Stomach (tissue), 9 donors: Measurements from ENCODE around the gene LRP1B. TPM values are rescaled to one million over a fixed set of nuclear protein-coding genes. Genes with fewer than 3 reads are reported as not detected.

Source experiments
- DNase-seq, 2 donors: peaks; one replicate each; pipeline versions ENCODE4 v3.0.0 to v3.0.0-alpha.2; 2013 to 2019
- H3K27ac ChIP-seq, 5 donors: fragments of 200-600 bp in 4 of 5; sonication (generic) in 4 of 5; one replicate each; pipeline ENCODE4 v1.5.1; 2013 to 2019; ENCODE audit warnings: mild to moderate bottlenecking in 1 of 5, moderate library complexity in 1 of 5
- H3K27me3 ChIP-seq, 3 donors: fragments of 200-600 bp; sonication (generic); one replicate each; pipeline ENCODE4 v1.5.1; 2017 to 2019; ENCODE audit warnings: mixed run types in 1 of 3
- H3K36me3 ChIP-seq, 4 donors: fragments of 200-600 bp; sonication (generic); 1 replicate in 3 of 4; 2 replicates in 1 of 4; pipeline ENCODE4 v1.5.1; 2016 to 2019
- H3K4me1 ChIP-seq, 4 donors: fragments of 200-600 bp; sonication (generic); one replicate each; pipeline ENCODE4 v1.5.1; 2016 to 2019
- H3K4me3 ChIP-seq, 4 donors: fragments of 200-600 bp; sonication (generic) in 3 of 4; one replicate each; pipeline ENCODE4 v1.5.1; 2016 to 2019; ENCODE audit warnings: mild to moderate bottlenecking in 1 of 4
- H3K9me3 ChIP-seq, 4 donors: fragments of 200-600 bp; sonication (generic); one replicate each; pipeline ENCODE4 v1.5.1; 2016 to 2019
- CTCF ChIP-seq, 7 experiments: fragments of 450-650 bp in 4 of 7; fragments of 200-600 bp in 3 of 7; sonication (generic) in 3 of 7; IDR thresholded peaks; one replicate each; pipeline ENCODE4 v1.5.1; 2016 to 2019; ENCODE audit warnings: antibody characterized with exemption in 7 of 7, control low read depth in 2 of 7, mild to moderate bottlenecking in 1 of 7
- EP300 ChIP-seq: sonication (generic); formaldehyde crosslinking; IDR thresholded peaks from one replicate; pipeline ENCODE4 v1.6.1; 2017; ENCODE audit warnings: antibody characterized with exemption
- POLR2A ChIP-seq, 4 donors: fragments of 450-650 bp; IDR thresholded peaks; one replicate each; pipeline ENCODE4 v1.6.1; 2016; ENCODE audit warnings: antibody characterized with exemption in 4 of 4, control low read depth in 2 of 4, mild to moderate bottlenecking in 1 of 4, moderate library complexity in 1 of 4
- POLR2AphosphoS5 ChIP-seq, 3 donors: sonication (generic); formaldehyde crosslinking; IDR thresholded peaks; one replicate each; pipeline ENCODE4 v1.6.1; 2016; ENCODE audit warnings: antibody characterized with exemption in 3 of 3
- WGBS, 5 donors: extraction: QIAGEN DNeasy Blood & Tissue Kit in 3 of 5; methylation state at CpG; one replicate each; pipeline versions ENCODE4 v1.1.5 to v1.1.7; 2013 to 2018; 5-methylcytosine and 5-hydroxymethylcytosine counted together
- intact Hi-C: fragments of 100-400 bp; cut with DNase I; formaldehyde crosslinking; loops from one replicate; pipeline ENCODE4 v1.15.1; 2023; ENCODE audit warnings: low total_unique reads
- polyA plus RNA-seq, 3 donors: library from polyadenylated mRNA; stranded (reverse); fragments of 200-250 nt; gene quantifications; one replicate each; pipeline ENCODE4 v1.2.3, GENCODE V29; 2013
- total RNA-seq, 5 donors: library from RNA; depleted of rRNA; stranded (reverse); fragments of >200 nt; gene quantifications; one replicate each; pipeline versions ENCODE4 v1.1.0 to v1.2.3, GENCODE V29; 2014 to 2016
- donor health status: healthy with polysubstance abuse.
- donor health status: Bipolar disorder and iron deficiency.
- donor health status: healthy.

LRP1B gene
- total and polyA plus RNA-seq, 8 donors, result under 0.01 to 9.0 (median 0.38) TPM

GRCh38 chr2:141967980-141968379 is 162.8 kb downstream of the LRP1B start:
- no peak overlapping the region for H3K4me3 ChIP-seq

GRCh38 chr2:141967503-141967902 is 163.3 kb downstream of the LRP1B start:
- WGBS, 5 donors, result 62 to 78% (median 65%) methylated on average over 1 of the region's 1 CpG
- no peak for TF ChIP-seq POLR2A (IDR thresholded peaks at IDR 0.05)
- no peak for TF ChIP-seq CTCF (IDR thresholded peaks at IDR 0.05)
- no peak for TF ChIP-seq POLR2AphosphoS5 (IDR thresholded peaks at IDR 0.05)
- no peak for TF ChIP-seq EP300
- no peak for DNase-seq
- H3K4me1 ChIP-seq, result no peaks in the 10 kb centered on the region
- no peak overlapping the region for H3K4me3 ChIP-seq
- no peaks in the 10 kb centered on the region for H3K27me3 ChIP-seq
- no peaks in the 10 kb centered on the region for H3K9me3 ChIP-seq
- no peak overlapping the region for H3K27ac ChIP-seq
- H3K36me3 ChIP-seq, result no peaks in the 10 kb centered on the region
- intact Hi-C loops, result no loop called here

More at GRCh38 chr2:141967980-141968379, 162.8 kb downstream of the LRP1B start:
- Histone ChIP-seq H3K4me1 (no peaks in the 10 kb centered on the region), H3K27me3 (no peaks in the 10 kb centered on the region), H3K9me3 (no peaks in the 10 kb centered on the region), H3K36me3 (no peaks in the 10 kb centered on the region), H3K27ac (no peak overlapping the region)
- TF ChIP-seq EP300, result no peak
- DNase-seq, result no peak
- WGBS, 5 donors, result 60 to 72% (median 66%) methylated on average over 2 of the region's 2 CpGs
- intact Hi-C loops, result no loop called here

- H3K9me3 ChIP-seq, result no peaks in the 10 kb centered on the region
- intact Hi-C loops, result no loop called here
- H3K27me3 ChIP-seq, result no peaks in the 10 kb centered on the region
- DNase-seq, result no peak
- H3K27ac ChIP-seq, result no peak overlapping the region
- H3K4me1 ChIP-seq, result no peaks in the 10 kb centered on the region
- no peaks in the 10 kb centered on the region for H3K36me3 ChIP-seq
- H3K4me3 ChIP-seq, result no peak overlapping the region
- 0 to 41% (median 23%) methylated on average over 1 of the region's 1 CpG for WGBS, 5 donors
- no peak for TF ChIP-seq CTCF (IDR thresholded peaks at IDR 0.05)
- no peak for TF ChIP-seq EP300
- no peak for TF ChIP-seq POLR2AphosphoS5 (IDR thresholded peaks at IDR 0.05)
- no peak for TF ChIP-seq POLR2A (IDR thresholded peaks at IDR 0.05)
These were observed 170.9 kb downstream of the LRP1B start for GRCh38 chr2:141959941-141960340.

GRCh38 chr2:141959016-141959415 is 171.8 kb downstream of the LRP1B start:
- no peak overlapping the region for H3K4me3 ChIP-seq
- TF ChIP-seq EP300 (no peak), CTCF (IDR thresholded peaks at IDR 0.05) (no peak)
- intact Hi-C loops, result no loop called here

GRCh38 chr2:141957827-141958450 is 172.9 kb downstream of the LRP1B start:
- no peak for TF ChIP-seq CTCF (IDR thresholded peaks at IDR 0.05)
- TF ChIP-seq POLR2A (IDR thresholded peaks at IDR 0.05), result no peak
- TF ChIP-seq POLR2AphosphoS5 (IDR thresholded peaks at IDR 0.05), result no peak
- no peak for TF ChIP-seq EP300
- Histone ChIP-seq H3K9me3 (no peaks in the 10 kb centered on the region), H3K4me1 (no peaks in the 10 kb centered on the region), H3K27ac (no peak overlapping the region), H3K27me3 (no peaks in the 10 kb centered on the region), H3K4me3 (no peak overlapping the region), H3K36me3 (no peaks in the 10 kb centered on the region)
- WGBS, 5 donors, result 48 to 78% (median 58%) methylated on average over 1 of the region's 1 CpG
- intact Hi-C loops, result no loop called here
- DNase-seq, result no peak

More at GRCh38 chr2:141959016-141959415, 171.8 kb downstream of the LRP1B start:
- no peaks in the 10 kb centered on the region for H3K27me3 ChIP-seq
- DNase-seq, result no peak
- no peaks in the 10 kb centered on the region for H3K4me1 ChIP-seq
- H3K36me3 ChIP-seq, result no peaks in the 10 kb centered on the region
- no peak overlapping the region for H3K27ac ChIP-seq
- no peaks in the 10 kb centered on the region for H3K9me3 ChIP-seq
